ENCODE data around the gene ITGAL. TPM values are rescaled to one million over a fixed set of nuclear protein-coding genes. Genes with fewer than 3 reads are reported as not detected.

The ITGAL gene
- total and polyA plus RNA-seq, 2 of the 13 experiments (the other 11 are each of a cell fraction or from before 2014, with no cell fraction given) = 0.86 to 1.2 TPM

GRCh38 chr16:30488764-30489605 lies 16.4 kb downstream of the ITGAL start (continued):
- no peak for TF ChIP-seq ZNF460 (CRISPR knock-in tag; IDR thresholded peaks at IDR 0.05; ENCODE audit: borderline replicate concordance)
- TF ChIP-seq MYC (CRISPR knock-in tag; IDR thresholded peaks at IDR 0.05; ENCODE audit: borderline replicate concordance) = peak; percentile 53; the same call in 1 of the 2 replicates
- TF ChIP-seq MAZ (IDR thresholded peaks at IDR 0.05; ENCODE audit: borderline replicate concordance, low read depth, low read length) = no peak
- peak; percentile 44; the same call in 1 of the 2 replicates for TF ChIP-seq MAZ (CRISPR knock-in tag; IDR thresholded peaks at IDR 0.05; ENCODE audit: low read depth)
- TF ChIP-seq, protein P1, sequence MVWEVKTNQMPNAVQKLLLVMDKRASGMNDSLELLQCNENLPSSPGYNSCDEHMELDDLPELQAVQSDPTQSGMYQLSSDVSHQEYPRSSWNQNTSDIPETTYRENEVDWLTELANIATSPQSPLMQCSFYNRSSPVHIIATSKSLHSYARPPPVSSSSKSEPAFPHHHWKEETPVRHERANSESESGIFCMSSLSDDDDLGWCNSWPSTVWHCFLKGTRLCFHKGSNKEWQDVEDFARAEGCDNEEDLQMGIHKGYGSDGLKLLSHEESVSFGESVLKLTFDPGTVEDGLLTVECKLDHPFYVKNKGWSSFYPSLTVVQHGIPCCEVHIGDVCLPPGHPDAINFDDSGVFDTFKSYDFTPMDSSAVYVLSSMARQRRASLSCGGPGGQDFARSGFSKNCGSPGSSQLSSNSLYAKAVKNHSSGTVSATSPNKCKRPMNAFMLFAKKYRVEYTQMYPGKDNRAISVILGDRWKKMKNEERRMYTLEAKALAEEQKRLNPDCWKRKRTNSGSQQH (CRISPR knock-in tag; IDR thresholded peaks at IDR 0.05; ENCODE audit: low read depth) = no peak
- peak; percentile 82 for TF ChIP-seq ETV5 (CRISPR knock-in tag; IDR thresholded peaks at IDR 0.05; ENCODE audit: borderline replicate concordance)
- TF ChIP-seq CSRNP2 (CRISPR knock-in tag; conservative IDR thresholded peaks at IDR 0.05; ENCODE audit: low read depth) = no peak
- peak; percentile 51; the same call in 1 of the 2 replicates for TF ChIP-seq ZBTB7B (CRISPR knock-in tag; IDR thresholded peaks at IDR 0.05)
- TF ChIP-seq ONECUT2 (CRISPR knock-in tag; IDR thresholded peaks at IDR 0.05) = no peak
- no peak for TF ChIP-seq ZNF282 (IDR thresholded peaks at IDR 0.05; ENCODE audit: partially characterized antibody)
- no peak for TF ChIP-seq JUNB (CRISPR knock-in tag; IDR thresholded peaks at IDR 0.05; ENCODE audit: borderline replicate concordance)
- TF ChIP-seq, protein P2, sequence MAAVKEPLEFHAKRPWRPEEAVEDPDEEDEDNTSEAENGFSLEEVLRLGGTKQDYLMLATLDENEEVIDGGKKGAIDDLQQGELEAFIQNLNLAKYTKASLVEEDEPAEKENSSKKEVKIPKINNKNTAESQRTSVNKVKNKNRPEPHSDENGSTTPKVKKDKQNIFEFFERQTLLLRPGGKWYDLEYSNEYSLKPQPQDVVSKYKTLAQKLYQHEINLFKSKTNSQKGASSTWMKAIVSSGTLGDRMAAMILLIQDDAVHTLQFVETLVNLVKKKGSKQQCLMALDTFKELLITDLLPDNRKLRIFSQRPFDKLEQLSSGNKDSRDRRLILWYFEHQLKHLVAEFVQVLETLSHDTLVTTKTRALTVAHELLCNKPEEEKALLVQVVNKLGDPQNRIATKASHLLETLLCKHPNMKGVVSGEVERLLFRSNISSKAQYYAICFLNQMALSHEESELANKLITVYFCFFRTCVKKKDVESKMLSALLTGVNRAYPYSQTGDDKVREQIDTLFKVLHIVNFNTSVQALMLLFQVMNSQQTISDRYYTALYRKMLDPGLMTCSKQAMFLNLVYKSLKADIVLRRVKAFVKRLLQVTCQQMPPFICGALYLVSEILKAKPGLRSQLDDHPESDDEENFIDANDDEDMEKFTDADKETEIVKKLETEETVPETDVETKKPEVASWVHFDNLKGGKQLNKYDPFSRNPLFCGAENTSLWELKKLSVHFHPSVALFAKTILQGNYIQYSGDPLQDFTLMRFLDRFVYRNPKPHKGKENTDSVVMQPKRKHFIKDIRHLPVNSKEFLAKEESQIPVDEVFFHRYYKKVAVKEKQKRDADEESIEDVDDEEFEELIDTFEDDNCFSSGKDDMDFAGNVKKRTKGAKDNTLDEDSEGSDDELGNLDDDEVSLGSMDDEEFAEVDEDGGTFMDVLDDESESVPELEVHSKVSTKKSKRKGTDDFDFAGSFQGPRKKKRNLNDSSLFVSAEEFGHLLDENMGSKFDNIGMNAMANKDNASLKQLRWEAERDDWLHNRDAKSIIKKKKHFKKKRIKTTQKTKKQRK (IDR thresholded peaks at IDR 0.05; ENCODE audit: low read length) = no peak
- peak; percentile 44; the same call in 1 of the 2 replicates for TF ChIP-seq HMGXB3 (CRISPR knock-in tag; IDR thresholded peaks at IDR 0.05; ENCODE audit: borderline replicate concordance)
- TF ChIP-seq ZNF777 (CRISPR knock-in tag; IDR thresholded peaks at IDR 0.05) = no peak
- TF ChIP-seq KDM2A (CRISPR knock-in tag; IDR thresholded peaks at IDR 0.05; ENCODE audit: borderline replicate concordance, low read depth) = no peak; the same call in 1 of the 2 replicates
- 0 out of 2 replicates have a peak, but pooled peaks have one; percentile 34 for TF ChIP-seq DMAP1 (CRISPR knock-in tag; IDR thresholded peaks at IDR 0.05)
- TF ChIP-seq ZNF180 (CRISPR knock-in tag; IDR thresholded peaks at IDR 0.05; ENCODE audit: borderline replicate concordance, low read depth) = no peak
- no peak for TF ChIP-seq SAFB2 (CRISPR knock-in tag; IDR thresholded peaks at IDR 0.05; ENCODE audit: borderline replicate concordance, low read depth)
